GM18873 (cell line): ENCODE measurements around the gene AEN.

ENCODE experiments used
- ATAC-seq: cut with Tn5 transposase; IDR thresholded peaks from one replicate; pipeline ENCODE4 v1.9.1; 2021; ENCODE audit warnings: mild to moderate bottlenecking, moderate library complexity, moderate number of reproducible peaks; ENCODE audit not compliant: unreplicated experiment, low FRiP score

Gene AEN

DNA sequence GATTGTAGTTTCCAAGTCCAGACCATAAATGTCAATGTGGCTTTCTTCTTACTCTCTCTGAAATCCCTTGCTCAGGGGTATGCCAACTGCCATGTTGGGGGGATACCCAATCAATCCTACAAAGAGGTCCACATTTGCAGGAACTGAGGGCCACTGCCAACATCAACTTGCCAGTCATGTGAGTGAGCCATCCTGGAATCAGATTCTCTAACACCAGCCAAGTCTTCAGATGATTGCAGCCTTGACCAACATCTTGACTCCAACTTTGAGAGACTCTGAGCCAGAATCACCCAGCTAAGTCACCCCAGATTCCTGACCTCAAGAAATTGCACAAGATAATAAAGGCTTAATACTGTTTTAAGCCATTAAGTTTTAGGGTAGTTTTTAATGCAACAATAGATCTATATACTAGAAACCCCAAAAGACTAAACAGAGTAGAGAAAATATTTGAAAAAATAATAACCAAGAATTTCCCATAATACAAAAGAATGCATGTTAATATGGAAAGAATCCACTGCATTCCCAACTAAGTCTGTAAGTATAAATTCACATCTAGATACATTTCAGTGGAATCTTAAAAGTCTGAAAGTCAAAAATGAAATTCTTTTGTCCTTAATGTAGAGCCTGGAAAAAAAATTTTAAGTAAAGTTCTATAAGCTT, 40.0 kb downstream of the AEN start:
- no peak for ATAC-seq

DNA sequence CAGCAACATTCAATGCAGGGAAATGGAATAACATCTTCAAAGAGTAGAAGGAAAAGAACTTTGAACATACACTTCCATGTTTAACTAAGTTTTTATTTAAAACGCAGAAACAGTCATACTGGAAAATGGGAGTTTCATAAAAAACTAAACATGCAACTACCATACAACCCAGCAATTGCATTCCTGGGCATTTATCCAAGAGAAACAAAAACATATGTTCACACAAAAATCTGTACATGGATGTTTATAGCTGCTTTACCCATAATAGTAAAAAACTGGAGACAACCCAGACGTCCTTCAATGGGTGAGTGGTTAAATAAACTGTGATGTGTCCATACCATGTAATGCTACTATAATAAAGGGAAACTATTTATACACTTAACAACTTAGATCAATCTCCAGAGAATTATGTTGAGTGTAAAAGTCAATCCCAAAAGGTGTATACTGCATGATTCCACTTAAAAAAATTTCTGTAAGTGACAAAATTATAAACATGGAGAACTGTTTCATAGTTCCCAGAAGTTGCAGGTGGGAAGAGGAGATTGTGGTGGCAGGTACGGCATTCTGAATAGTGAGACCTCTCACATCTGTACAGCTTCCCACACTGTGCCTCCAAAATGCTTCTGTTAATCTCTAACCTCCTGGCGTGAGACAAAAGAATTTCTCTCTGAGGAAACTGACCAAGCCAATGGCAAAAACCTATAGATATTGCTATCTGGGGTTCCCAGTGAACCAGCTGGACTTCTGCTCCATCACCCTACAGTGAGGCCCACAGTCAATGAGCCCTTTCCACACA, 40.8 kb downstream of the AEN start:
- ATAC-seq: no peak

DNA sequence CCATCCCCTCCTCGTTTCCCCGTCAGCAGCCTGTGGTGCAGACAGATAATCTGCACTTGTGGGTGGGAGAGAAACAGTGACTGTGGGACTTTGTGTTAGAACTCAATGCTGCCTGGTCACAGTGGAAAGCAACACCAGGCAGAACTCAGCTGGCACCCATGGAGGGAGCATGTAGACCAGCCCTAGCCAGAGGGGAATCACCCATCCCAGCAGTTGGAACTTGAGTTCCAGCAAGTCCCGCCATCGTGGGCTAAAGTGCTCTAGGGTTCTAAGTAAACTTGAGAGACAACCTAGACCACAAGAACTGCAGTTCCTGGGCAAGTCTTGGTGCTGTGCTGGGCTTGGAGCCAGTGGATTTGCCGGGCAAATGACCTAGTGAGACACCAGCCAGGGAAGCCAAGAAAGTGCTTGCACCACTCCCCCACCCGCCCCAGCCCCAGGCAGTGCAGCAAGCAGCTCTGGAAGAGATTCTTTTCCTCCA, 42.0 kb downstream of the AEN start:
- no peak for ATAC-seq

DNA sequence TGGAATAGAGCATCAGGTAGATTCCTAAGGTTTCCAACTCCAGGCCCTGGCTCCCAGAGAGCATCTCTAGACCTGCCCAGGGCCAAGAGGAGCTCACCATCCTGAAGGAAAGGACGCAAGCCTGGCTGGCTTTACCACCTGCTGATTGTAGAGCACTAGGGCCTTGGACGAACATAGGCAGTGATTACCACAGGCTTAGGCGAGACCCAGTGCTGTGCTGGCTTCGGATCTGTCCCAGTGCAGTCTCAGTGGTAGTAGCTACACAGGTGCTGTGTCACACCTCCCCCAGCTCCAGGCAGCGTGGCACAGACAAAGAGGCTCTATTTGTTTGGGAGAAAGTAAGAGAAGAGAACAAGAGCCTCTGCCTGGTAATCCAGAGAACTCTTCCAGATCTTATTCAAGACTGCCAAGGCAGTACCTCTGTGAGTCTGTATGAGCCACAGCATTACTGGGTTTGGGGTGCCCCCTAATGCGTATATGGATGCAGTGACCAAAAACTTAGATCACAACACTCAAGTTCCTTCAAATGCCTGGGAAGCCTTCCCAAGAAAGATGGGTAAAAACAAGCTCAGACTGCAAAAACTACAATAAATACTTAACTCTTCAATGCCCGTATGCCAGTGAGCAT, 43.1 kb downstream of the AEN start:
- no peak for ATAC-seq

DNA sequence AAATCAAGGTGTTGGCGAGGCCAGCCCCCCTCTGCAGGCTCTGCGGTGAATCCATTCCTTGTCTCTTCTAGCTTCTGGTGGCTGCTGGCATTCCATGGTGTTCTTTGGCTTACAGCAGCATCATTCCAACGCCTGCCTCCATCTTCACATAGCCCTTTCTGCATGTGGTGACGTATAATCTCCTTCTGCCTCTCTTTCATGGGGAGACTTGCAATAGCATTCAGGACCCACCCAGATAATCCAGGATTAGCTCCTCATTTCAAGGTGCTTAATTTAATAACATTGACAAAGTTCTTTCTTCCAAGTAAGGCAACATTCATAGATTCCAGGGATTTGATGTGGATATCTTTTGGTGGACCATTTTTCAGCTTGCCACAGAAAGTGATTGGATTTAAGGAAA, 53.5 kb downstream of the AEN start:
- ATAC-seq: no peak

DNA sequence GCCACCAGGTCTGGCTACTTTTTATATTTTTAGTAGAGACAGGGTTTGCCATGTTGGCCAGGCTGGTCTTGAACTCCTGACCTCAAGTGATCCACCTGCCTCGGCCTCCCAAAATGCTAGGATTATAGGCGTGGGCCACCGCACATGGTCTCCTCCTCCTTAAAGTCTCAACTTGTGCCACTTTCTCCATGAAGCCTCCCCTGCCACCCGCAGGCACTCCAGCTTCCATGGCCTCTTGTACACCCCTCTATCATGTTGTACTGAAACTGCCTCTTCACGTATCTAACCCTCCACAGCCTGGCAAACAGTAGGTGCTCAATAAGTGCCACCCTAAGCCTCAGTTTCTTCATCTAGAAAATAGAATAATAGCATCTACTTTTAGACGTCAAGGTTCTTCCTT, 57.6 kb downstream of the AEN start:
- ATAC-seq: no peak

DNA sequence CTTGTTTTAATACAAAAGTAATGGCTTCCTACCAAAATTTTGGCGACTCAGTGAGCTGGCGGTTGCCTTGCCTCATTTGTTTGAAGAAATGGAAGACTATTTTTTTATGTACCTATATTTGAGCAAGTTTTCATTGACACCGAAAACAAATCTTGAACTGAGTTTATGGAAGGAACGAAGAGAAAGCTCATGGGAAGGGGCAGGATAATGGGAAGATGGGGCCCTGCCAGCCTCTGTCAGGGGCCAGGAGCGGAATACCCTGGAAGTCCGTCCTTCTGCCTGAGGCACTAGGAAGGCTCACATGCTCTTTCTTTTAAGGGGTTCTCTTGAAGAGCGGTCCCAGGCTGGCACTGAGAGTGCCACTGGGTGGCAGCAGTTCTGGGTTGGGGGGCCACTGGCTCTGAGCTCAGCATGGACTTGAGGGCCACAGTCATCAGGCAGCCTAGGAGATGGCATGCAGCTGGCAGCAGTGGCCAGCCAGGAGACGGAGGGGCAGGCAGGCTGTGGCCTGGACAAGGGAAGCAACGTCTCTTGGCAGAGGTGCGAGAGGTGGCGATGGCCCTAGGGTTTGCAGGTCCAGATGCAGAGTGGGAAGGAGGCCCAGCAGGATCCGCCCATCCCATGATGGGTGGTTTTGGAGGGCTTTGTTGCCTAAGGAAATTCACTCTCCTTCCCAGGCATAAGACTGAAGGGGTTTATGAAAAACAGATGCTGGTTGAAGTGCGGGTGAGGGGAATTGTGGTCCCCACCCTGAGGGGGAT, 59.3 kb downstream of the AEN start:
- no peak for ATAC-seq

DNA sequence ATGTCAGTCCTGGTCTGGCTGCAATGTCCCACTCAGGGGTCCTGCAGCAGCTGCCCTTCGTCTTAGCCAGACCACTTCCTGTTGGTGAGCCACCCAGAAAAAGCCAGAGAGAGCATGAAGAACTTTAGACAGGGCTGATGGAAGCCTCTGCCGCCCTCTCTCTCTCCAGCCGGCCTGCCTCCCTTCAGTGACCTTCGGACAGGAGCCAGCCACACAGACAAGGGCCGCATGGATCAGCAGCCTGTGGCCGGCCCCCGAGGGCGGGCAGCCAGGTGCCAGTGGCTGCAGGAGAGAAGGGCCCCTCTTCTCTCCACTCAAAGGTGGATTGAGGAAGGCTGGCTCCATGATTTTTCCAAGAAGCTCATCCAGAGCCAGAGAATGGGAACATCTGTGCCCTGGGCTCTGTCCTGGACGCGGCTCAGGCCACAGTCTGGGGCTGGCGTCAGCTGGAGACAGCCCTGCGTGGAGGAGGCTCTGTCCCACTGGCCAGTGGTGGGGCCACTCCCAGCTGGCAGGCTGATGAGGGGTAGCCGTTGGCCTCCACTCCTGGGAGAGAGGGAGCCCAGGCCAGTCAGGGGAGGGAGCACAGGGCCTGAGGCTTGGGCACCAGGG, 60.6 kb downstream of the AEN start:
- no peak for ATAC-seq
